Stimulated activated CD4-positive, alpha-beta T cell treated with anti-CD3 and anti-CD28 coated beads, Interleukin-12 subunit alpha, Interleukin-12 subunit beta, amount 100 ng/mL, for 48 hours (primary cell): ENCODE data around the gene SYT3.

ENCODE experiments used
- DNase-seq, 3 donors: peaks; one replicate each; pipeline ENCODE4 v3.0.0-alpha.2; 2020; ENCODE audit warnings: low read depth in 2 of 3, low spot score in 1 of 3

SYT3 gene

GRCh38 chr19:50662651-50663481 is 23.2 kb upstream of the SYT3 start:
- no peak for DNase-seq

- no peak for DNase-seq
Measured at GRCh38 chr19:50661766-50662650, 22.3 kb upstream of the SYT3 start.

DNA sequence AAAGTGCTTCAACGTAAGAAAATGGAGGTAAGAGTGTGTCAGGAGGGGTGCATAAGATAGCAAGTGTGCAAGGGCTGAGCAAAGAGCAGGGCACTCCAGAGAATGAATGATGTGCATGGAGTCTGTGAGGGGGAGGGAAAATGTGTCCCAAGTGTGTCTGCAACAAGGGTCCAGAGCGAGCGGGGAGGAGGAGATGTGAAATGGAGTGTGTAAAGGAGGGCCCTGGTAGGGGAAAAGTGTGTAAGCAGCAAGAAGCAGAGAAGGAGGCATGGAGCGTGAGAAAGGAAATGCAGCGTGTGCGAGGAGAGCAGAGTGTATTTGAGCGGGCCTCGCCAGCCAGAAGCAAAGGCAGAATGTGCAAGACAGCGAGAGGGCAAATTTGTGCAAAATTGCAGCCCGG is 21.3 kb upstream of the SYT3 start:
- no peak for DNase-seq

DNA sequence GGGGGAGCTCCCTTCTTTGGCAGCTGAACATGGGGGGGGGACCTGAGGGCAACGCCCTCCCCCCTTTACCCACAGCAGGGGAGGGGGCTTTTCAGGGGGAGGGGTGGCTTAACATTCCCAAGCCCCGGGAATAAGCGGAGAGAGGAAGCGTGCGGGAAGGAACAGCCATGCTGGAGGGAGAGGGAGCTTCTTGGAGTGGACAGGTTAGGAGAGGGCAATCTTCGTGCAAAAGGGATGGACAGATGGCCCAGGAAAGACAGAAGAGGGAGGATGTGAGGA is 20.3 kb upstream of the SYT3 start:
- no peak for DNase-seq

GRCh38 chr19:50659318-50660087 is 19.8 kb upstream of the SYT3 start:
- DNase-seq = no peak

DNA sequence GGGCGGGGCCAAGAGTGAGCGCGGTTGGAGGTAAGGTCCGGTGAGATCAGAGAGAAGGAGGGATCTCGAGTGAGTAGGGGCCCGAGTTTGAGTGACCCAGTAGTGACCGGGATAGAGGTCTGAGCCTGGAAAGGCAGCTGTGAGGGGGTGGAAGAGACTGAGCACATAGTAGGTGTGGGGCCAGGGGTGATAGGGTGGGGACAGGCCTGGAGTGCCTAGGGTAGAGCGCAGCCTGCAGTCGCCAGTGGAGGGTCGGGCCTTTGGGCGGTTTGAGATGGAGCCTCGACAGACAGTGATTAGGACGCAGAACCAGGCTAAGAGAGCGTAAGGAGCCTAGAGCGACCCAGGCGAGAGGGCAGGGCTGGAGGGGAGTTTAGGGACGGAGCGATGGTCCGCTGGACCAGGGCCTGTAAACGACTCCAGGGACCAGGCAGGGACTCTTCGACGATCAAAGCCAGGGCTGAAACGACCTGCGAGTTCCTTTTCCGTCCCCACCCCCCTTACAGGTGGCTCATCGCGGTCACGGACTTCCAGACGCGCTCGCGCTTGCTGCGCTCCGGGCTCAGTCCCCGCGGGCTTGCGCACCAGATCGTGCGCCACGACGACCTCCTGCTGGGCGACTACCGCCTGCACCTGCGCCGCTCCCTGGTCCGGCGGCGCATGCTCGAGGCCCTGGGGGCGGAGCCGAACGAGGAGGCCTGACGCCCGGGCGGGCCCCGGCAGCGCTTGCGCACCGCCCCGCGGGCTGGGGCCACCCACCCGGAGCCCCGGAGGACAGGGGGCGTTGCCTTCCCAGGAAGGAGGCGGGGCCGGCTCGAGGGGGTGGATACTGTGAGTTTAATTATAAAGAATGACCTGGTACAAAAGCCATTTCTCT is 19.0 kb upstream of the SYT3 start:
- DNase-seq = peak; percentile 39 to 62 (median 48)

GRCh38 chr19:50657712-50658440 is 18.2 kb upstream of the SYT3 start:
- peak; percentile 77 to 91 (median 83) for DNase-seq

DNA sequence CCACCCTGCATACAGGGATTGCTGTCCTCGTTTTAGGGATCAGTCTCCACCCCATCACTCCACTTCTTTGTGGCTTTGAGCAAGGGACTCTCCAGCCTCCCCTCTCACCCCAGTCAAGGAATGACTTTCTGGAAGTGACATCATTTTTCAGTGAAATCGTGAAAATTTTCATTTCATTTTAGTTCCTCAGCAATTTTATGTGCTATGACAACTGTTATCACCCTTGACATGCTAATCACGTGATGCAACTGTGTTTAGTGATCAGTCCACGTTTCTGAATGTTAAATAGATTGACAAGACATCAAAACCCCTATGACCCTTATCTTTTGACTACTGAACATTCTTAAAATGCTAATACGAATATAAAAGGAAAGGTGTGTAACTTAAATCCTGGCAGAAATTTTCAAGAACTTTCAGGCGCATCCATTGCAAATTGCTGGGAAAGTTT is 17.6 kb upstream of the SYT3 start:
- DNase-seq = no peak

GRCh38 chr19:50654882-50655281 is 15.2 kb upstream of the SYT3 start:
- DNase-seq = no peak

GRCh38 chr19:50652722-50653121 is 13.0 kb upstream of the SYT3 start:
- no peak for DNase-seq

DNA sequence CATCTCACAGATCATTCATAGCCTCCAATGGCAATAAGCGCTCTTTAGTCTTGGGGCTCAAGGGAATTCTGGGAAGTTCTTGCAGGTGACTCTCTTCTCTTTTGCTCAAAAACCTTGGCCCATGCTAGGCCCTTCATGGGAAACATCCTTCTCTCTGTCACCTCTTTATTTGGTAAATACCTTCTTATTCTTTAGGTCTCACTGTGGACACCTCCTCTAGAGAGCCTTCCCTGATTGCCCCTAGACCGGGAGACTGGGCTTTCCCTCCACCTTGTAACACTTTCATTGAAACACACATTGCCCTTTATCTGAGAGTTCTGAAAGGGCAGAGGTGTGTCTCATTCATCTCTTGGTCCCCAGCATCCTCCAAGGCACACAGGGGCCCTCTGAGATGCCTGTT is 11.5 kb upstream of the SYT3 start:
- DNase-seq = no peak

DNA sequence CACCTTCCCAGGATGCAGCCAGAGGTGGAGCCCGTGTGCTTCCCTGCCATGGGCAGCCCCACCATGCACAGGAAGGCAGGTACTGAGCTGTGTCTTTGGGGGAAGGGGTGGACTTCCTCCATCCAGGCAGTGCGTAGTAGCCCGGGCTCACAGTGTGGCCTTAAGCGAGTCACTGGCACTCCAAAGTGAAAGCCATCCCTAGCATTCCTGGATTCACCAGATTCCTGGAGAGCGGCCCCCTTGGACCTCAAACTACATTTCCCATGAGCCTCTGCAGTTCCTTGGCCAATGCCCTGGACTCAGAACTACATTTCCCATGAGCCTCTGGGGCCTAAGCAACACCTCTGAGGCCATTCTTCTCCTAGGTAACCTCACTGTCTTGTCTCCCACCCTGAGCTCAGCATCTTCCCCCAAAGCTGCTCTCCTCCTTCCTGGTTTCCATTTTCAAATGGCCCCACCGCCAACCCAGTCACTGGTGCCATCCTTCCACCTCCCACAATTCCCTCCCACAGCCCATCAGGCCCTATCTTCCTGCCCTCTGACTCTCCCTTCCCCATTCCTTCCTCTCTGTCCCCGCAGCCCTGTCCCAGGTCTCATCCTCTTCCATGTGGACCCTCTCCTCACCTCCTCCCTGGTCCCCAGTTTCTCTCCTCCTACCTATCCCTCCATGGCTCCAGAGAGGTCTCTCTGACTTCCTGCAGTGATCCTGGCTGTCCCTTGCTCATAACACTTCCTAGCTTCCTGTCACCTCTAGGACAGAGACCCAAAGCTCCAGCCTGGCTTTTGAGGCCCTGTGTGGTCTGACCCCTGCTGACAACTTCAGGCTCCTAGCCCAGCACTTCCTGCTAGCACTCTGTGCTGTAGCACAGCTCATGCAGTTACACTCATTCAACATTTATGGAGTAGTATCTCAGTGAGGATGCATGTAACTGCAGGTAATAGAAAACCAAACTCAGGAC is 10.0 kb upstream of the SYT3 start, which contains the start of gene C19orf81:
Gene C19orf81 (plus strand): TSS at position 13 of the 959 bp plus-strand sequence. CDS start 0 bp downstream, at position 13.
- no peak for DNase-seq

DNA sequence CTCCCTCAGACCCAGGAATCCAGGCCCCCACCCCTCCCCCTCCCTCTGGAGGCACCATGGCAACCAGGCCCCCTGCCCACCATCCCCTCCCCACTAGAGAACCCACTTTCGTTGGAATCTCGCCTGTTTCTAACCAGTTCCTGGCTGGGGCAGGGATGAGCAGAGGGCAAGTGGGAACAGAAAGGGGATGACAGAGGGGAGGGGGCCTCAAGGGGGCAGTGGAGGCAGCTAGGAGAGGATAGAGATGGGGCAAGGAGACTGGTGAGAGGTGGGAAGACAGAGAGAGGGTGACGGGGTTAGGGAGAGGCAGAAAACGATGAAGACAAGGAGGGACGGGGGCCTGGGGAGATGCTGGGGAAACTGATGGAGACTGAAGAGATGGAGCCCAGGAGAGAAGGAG is 9.0 kb upstream of the SYT3 start:
- no peak for DNase-seq

GRCh38 chr19:50647879-50648615 is 8.4 kb upstream of the SYT3 start:
- no peak for DNase-seq

- no peak for DNase-seq
Measured at GRCh38 chr19:50646074-50646807, 6.6 kb upstream of the SYT3 start.

GRCh38 chr19:50645107-50645506 is 5.4 kb upstream of the SYT3 start:
- DNase-seq = no peak

DNA sequence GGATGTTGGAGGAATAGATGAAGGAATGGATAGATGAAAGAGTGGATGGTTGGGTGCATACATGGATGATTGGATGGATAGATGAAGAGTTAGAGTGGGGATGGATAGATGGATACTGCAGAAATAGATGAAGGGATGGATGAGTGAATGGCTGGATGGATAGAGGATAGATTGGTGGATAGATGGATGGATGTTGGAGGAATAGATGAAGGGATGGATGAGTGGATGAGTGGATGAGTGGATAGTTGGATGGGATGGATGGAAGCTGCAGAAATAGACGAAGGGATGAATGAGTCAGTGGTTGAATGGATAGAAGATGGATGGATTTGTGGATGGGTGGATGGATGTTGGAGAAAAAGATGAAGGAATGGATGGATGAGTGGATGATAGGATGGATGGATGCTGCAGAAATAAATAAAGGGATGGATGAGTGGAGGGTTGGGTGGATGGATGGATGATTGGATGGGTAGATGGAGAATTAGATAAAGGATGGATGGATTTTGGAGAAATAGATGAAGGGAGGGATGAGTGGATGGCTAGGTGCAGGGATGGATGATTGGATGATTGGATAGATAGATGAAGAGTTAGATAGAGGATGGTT is 4.7 kb upstream of the SYT3 start:
- no peak for DNase-seq
